GM18520 (cell line): ENCODE data around the gene COG1.
"Not testable (repeated sequence)": the region's sequence is repeated elsewhere in the genome, so short reads cannot be mapped to it uniquely, and the experiment has no call there.

Experiments
- ATAC-seq: cut with Tn5 transposase; IDR thresholded peaks from one replicate; pipeline ENCODE4 v1.9.1; 2021; ENCODE audit not compliant: unreplicated experiment

The COG1 gene, protein sequence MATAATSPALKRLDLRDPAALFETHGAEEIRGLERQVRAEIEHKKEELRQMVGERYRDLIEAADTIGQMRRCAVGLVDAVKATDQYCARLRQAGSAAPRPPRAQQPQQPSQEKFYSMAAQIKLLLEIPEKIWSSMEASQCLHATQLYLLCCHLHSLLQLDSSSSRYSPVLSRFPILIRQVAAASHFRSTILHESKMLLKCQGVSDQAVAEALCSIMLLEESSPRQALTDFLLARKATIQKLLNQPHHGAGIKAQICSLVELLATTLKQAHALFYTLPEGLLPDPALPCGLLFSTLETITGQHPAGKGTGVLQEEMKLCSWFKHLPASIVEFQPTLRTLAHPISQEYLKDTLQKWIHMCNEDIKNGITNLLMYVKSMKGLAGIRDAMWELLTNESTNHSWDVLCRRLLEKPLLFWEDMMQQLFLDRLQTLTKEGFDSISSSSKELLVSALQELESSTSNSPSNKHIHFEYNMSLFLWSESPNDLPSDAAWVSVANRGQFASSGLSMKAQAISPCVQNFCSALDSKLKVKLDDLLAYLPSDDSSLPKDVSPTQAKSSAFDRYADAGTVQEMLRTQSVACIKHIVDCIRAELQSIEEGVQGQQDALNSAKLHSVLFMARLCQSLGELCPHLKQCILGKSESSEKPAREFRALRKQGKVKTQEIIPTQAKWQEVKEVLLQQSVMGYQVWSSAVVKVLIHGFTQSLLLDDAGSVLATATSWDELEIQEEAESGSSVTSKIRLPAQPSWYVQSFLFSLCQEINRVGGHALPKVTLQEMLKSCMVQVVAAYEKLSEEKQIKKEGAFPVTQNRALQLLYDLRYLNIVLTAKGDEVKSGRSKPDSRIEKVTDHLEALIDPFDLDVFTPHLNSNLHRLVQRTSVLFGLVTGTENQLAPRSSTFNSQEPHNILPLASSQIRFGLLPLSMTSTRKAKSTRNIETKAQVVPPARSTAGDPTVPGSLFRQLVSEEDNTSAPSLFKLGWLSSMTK

DNA sequence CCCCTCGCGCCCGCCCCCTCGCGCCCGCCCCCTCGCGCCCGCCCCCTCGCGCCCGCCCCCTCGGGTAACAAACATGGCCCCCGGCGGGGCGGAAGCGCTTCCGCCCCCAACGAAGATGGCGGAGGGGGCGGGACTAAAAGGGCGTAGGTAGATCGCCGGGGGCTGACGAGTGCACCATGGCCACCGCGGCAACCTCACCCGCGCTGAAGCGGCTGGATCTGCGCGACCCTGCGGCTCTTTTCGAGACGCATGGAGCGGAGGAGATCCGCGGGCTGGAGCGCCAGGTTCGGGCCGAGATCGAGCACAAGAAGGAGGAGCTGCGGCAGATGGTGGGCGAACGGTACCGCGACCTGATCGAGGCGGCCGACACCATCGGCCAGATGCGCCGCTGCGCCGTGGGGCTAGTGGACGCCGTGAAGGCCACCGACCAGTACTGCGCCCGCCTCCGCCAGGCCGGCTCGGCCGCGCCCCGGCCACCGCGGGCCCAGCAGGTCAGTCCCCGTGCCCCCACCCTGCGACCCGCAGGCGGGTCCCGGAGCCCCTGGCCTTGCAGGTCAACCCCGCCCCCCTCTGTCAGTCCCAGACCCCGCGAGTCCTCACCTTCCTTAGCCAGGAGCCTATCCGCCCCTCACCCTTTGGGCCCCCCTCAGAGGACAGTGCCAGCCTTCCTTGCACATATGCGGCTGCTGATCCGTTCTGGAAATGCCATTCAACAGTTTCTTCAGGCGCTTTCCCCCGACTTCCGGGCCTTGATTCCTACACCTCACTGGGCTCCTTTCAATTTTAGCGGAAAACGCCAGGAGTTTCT is at the start of gene COG1:
Gene COG1, plus strand, starts transcription at position 162 of the 808 bp plus-strand sequence. Its CDS starts 15 bp downstream, at position 177.
- peak; percentile 52 for ATAC-seq

DNA sequence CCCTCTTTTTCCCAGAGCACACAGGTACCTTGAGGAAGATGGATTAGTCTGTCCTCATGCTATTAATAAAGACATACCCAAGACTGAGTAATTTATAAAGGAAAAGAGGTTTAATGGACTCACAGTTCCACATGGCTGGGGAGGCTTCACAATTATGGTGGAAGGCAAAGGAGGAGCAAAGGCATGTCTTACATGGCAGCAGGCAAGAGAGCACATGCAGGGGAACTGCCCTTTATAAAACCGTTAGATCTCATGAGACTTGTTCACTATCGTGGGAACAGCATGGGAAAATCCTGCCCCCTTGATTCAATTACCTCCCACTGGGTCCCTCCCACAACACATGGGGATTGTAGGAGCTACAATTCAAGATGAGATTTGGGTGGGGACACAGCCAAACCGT is 48.6 kb upstream of the COG1 start:
- not testable (repeated sequence) for ATAC-seq

DNA sequence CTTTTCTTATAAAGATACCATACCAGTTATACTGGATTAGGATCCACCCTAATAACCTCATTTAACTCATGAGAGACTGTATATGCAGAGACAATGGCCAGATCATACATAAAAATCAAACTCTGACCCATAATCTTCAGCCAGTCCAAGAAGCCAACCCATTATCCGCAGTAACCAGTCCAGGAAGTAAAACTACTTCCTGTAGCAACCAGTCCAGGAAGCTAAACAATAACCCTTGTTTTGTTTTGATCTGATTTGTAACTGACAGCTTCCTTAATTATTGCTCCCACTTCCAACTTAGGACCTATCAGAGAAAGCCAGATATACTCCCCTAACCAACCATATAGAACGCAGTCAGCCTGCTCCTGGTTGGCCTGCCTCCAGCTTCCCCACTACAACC is 47.2 kb upstream of the COG1 start:
- no peak for ATAC-seq

DNA sequence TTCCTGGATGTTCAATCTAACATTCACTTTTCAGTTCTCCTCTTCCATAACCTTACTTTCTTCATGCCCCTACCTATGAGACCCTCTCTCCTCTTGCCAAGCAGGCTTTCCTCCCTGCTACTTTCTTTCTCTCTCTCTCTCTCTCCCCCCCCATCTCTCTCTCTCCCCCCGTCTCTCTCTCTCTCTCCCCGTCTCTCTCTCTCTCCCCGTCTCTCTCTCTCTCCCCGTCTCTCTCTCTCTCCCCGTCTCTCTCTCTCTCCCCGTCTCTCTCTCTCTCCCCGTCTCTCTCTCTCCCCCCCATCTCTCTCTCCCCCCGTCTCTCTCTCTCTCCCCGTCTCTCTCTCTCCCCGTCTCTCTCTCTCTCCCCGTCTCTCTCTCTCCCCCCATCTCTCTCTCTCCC is 45.1 kb upstream of the COG1 start:
- not testable (repeated sequence) for ATAC-seq

DNA sequence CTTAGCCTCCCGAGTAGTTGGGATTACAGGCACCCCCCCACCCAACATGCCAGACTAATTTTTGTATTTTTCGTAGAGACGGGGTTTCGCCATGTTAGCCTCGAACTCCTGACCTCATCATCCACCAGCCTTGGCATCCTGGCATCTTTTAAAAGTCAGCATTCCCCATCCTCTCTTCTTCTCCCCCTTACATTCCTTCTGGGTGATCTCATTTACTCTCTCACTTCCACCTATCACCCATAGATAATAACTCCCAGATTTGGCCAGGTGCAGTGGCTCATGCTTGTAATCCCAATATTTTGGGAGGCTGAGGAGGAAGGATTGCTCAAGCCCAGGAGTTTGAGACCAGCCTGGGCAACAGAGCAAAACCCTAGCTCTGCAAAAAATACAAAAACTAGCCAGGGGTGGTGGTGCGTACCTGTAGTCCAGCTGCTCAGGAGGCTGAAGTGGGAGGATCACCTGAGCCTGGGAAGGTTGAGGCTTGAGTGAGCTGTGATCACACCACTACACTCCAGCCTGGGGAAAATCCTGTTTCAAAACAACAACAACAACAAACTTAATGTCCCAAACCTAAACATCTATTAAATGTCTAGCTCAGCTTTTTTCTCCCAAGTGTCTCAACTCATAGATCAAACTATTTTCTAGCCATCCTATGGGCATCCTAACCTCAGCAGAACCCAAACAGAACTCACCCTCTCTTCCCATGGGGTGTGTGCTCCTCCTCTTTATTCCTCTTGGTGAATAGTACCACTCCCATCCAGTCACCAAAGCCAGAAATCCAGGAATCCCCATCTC is 44.1 kb upstream of the COG1 start:
- ATAC-seq = no peak

DNA sequence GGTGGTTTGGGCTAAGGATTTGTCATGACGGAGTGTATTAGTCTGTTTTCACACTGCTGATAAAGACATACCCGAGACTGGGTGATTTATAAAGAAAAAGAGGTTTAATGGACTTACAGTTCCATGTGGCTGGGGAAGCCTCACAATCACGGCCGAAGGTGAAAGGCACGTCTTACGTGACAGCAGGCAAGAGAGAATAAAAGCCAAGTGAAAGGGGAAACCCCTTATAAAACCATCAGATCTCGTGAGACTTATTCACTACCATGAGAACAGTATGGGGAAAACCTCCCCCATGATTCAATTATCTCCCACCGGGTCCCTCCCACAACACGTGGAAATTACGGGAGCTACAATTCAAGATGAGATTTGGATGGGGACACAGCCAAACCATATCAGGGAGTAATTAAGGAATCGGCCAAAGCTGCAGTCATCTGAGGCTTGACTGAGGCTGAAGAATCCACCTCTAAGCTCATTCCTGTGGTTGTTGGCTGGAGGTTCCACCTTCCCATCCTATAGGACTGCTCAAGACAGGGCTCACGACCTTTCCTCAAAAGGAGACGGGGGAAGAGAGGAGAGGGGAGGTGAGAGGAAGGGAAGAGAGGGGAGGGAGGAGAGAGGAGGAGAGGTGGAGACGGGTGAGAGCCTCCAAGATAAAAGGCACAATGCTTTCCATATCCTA is 42.1 kb upstream of the COG1 start:
- ATAC-seq = not testable (repeated sequence)

DNA sequence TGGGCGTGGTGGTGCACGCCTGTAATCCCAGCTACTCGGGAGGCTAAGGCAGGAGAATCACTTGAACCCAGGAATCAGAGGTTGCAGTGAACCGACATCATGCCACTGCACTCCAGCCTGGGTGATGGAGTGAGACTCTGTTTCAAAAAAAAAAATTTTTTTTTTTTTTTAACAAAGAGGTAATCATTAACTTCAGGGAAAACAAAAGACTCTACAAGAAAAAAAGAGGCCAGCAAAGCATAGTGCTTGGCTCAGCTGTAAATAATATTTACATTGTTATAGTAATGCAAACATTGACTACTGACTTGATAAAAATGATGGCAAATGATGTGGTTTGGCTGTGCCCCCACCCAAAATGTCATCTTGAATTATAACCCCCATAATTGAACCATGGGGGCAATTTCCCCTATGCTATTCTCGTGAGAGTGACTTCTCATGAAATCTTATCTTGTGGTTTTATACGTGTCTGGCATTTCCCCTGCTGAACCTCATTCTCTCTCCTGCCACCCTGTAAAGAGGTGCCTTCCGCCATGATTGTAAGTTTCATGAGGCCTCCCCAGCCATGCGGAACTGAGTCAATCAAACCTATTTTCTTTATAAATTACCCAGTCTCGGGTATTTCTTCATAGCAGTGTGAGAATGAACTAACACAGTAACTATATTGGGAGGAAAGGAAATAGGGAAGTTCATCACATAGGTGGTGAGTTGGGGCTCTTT is 40.8 kb upstream of the COG1 start:
- no peak for ATAC-seq

DNA sequence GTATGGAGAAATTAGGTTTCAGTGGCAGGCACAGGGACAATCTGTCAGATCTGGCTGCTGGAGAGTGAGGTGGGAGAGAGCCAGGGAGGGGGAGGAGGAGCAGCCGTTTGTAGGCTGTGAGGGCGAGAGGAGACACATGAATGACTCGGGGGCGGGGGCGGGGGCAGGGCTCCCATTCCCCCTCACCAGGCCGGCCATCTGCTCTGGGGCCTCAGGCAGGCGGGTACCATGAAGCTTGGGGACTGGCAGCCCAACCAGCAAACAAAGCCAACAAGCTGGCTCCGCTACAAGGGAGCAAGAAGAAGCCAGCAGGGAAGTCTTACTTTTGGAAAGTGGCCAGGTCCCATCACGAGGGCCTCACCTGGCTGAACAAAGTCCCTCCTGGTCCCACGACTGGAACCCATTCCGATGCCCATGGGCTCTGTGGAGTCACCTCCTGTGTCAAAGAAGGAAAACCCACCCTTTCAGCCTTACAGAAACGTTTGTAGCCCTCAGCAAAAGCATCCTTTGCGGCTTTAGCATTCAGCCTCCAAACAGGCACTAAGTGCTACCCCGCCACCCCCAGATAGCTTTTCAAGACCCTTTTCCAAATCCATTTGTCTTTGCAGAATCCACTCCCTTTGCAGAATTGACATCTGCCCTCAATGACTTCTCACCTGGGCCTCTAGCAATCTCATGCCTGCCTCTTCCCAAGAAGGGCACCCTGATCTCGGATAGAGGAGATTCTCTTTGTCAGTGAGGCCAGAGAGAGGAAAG is 37.3 kb upstream of the COG1 start:
- ATAC-seq = no peak

DNA sequence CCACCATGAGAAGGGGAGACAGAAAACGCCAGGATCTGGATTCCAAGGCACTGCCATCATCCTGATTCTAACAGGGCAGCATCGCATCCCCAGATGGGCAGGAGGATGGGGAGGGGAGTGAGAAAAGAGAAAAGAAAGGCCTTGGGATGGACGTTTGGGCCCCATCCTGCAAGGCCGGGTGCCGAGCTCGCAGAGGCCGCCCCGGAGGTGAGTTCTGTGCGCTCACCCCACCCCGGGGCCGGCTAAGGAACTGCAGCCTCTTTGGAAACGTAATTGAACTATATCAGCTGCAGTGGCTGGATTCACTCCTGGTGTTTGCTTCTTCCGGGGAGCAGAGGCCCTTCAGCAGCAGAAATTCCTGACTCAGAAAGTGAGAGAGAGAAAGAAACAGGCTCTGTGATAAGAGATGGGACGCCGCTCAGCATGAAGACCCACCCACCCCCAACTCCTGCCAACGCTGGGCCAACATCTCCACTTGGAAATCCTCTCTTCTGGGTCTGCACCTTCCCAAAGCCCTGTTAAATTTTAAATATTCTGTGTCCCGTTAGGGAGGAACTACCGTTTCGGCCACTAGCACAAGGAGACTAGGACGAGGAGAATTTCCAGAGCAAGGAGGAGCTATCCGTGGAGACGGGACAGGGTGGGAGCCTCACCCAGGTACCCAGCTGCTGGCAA is 36.6 kb upstream of the COG1 start:
- ATAC-seq = peak; percentile 74

DNA sequence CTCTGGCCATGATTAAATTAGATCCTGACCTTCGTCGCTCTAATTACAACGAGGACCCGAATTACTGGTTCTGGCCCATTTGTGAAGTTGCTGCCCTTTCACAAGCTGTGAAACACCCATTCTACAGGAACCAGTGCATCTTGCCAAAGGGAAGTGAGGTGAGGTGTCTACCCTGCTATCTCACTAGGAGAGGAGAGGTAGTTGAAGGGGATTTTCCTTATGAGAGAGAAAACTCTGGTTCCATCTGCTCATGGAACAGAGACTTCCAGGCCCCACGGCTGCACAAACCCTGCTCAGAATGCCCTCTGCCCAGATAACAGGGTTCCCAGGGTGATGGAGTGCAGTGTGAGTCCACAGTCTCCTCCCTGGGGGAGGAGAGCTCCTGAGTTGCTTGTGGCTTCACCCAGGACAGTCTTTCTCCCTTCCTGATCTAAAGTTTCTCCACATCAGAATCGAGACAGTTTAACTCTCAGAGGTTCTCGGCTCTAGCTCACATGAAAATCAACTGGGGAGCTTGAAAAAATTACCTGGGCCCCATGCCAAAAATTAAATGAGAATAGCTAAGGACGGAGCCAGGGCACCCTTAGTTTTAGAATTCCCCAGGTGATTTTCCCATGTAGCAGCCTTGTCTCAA is 35.9 kb upstream of the COG1 start:
- ATAC-seq = no peak

DNA sequence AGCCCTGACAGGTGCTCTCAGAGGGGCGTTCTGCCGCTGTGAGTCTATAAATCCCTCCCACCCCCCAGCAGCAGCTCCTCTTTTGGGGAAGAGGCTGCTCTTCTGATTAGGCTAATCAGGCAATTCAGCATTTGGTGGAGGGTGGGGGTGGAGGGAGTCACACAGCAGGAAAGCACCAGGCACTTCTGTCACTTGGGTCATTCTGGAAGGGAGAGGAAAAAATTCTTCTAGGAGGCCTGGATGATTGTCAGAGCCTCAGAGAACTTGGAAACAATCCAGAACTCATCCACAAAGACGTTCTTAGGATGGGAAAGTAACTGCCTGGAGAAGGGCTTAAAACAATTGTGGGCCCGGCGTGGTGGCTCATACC is 35.3 kb upstream of the COG1 start:
- no peak for ATAC-seq

DNA sequence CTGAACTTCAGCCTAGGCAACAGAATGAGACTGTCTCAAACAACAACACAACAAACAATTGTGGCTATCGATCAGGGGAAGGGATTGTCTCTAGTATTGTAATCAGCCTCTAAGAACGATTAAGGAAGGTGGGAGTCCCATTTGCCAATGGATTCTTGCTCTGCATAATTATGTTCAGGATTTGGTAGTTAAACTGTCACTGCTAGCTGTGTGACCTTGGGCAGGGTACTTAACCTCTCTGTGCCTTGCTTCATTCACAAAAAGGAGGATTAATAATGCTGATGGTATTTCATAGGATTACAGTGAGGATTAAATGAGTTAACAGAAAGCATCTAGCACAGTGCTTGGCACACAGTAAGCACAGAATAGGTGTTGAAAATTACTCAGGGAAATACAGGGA is 34.7 kb upstream of the COG1 start:
- no peak for ATAC-seq

DNA sequence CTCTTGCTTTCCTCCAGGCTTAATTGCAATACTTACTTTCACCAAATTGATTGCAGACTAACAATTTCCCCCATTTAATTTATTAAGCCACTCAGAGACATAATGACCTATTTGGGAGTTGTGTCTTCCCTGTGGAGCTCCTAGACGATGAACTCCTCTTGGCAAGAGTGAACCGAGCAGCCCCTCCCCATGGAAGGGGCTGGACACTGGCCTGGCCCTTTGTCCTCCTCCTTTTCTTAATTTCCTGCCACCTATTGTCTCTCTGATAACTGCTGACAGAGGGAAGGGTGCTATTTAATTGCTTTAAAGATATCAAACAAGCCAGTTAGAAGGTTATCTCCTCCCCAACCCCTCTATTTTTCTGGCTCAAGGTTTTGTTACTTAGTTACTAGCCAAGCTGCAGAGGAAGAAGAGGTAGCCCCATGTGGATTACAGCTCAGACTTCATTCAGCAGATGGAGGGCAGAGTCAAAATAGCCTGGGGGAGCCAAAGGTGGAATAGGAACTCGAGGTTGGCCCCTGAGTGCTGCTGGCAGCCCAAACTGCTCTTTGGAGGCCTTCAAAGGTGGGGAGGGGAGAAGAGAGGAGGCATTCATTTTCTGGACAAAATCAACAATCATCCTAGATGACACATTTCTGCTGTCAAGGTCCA is 31.8 kb upstream of the COG1 start:
- ATAC-seq = no peak

DNA sequence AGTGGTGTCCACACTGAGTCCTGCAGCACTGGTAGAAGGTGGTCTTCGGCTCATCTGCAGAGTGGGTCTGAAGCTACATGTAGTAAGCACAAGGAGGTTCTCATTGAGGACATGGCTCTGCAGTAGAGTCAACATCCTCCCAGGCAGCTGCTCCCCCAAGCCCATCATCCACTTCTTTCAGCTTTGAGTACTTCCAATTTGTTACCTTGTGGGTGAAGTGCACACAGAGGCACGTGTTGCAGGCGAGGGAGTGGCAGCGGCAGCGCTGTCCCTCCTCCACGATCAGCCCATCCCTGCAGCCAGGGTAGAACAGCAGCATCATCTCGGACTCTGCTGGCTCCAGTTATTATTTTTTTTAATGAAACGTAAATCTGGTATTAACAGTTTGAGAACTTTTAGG is 29.8 kb upstream of the COG1 start:
- ATAC-seq = no peak

DNA sequence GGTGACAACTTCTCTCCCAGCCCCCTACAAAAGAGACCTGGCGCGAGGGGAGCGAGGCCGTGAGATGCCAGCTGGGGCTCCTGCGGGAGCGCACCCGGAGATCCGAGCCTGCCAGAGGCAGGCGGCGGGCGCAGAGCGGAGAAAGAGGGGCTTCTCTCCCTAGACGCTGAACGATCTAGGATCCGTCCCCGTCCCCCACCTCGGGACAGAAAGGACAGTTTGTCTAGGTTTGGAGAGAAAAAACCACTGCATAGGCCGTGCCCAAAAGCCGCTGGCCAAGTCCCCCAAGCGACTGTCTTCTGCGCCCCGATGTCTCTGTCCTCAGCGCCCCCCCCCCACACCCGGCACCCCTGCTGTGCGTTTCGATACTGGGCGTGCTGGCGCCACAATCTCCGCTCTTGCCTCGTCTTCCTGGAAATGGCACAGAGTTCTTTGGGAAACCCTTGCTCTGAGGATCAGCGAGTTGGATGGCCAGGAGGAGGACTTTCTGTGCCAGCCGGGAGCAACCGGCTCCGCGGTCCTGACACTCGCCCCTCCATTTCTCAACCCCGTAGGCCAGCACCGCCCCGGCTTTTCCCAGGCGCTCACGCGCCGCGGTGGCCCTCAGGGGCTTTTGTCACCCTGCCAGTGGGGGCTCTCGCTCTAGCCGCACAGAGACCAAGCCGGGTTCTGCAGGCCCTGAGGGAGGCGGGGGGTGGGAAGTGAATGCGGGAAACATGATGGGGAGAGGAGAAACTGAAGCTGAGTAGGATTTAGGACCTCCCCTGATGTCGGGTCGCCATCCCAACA is 27.0 kb upstream of the COG1 start:
- ATAC-seq = no peak
